ENCODE results near the gene GABARAPL1.

- no peak for TF ChIP-seq POLR2A (IDR thresholded peaks at IDR 0.05)
- TF ChIP-seq, protein P1, sequence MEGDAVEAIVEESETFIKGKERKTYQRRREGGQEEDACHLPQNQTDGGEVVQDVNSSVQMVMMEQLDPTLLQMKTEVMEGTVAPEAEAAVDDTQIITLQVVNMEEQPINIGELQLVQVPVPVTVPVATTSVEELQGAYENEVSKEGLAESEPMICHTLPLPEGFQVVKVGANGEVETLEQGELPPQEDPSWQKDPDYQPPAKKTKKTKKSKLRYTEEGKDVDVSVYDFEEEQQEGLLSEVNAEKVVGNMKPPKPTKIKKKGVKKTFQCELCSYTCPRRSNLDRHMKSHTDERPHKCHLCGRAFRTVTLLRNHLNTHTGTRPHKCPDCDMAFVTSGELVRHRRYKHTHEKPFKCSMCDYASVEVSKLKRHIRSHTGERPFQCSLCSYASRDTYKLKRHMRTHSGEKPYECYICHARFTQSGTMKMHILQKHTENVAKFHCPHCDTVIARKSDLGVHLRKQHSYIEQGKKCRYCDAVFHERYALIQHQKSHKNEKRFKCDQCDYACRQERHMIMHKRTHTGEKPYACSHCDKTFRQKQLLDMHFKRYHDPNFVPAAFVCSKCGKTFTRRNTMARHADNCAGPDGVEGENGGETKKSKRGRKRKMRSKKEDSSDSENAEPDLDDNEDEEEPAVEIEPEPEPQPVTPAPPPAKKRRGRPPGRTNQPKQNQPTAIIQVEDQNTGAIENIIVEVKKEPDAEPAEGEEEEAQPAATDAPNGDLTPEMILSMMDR (IDR thresholded peaks at IDR 0.05) = no peak
- no peak for TF ChIP-seq EP300 (IDR thresholded peaks at IDR 0.05)
These were observed 14.1 kb downstream of the GABARAPL1 start for GRCh38 chr12:10226731-10227130.
